GM21529 (cell line): ENCODE measurements around the gene MAST2.
"Not testable (repeated sequence)": the region's sequence is repeated elsewhere in the genome, so short reads cannot be mapped to it uniquely, and the experiment has no call there.

ENCODE experiments used
- ATAC-seq: cut with Tn5 transposase; IDR thresholded peaks from one replicate; pipeline ENCODE4 v1.9.1; 2021; ENCODE audit not compliant: unreplicated experiment

MAST2 gene

DNA sequence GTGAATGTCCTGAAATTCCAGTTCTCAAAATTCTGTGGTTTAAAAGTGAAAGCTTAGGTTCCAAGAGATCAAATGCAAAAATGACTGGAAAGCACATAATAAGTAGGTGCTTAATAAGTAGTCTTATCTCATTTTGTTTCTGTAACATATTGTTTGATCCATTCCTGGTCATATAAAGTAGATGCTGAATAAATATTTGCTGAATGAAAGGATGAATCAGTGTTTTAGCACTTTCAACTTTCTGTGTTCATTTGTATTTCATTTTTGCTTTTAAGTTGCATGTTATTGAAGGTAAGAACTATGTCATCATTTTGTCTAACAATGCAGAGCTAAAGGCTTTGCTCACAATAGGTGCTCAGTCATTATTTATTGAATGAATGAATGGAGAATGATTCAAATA is 6.3 kb downstream of the MAST2 start:
- ATAC-seq: no peak

DNA sequence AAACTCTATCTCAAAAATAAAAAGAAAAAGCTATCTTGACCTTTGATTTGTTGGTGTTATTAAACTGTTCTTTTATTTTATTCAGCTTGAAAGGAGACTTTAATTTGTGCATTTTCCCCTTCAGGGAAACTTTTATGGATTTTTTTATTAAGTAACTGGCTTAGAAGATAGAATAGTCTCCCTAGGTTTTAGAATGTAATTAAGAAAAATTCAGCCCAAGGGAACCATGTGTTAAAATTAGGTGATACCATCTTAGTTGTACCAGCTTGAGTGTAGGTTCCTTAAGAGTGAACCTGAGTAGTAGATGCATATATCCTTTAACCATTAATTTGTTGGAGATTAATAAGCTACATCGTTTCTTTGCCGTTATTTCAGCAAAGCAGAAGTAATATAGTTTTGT is 11.4 kb downstream of the MAST2 start:
- no peak for ATAC-seq

DNA sequence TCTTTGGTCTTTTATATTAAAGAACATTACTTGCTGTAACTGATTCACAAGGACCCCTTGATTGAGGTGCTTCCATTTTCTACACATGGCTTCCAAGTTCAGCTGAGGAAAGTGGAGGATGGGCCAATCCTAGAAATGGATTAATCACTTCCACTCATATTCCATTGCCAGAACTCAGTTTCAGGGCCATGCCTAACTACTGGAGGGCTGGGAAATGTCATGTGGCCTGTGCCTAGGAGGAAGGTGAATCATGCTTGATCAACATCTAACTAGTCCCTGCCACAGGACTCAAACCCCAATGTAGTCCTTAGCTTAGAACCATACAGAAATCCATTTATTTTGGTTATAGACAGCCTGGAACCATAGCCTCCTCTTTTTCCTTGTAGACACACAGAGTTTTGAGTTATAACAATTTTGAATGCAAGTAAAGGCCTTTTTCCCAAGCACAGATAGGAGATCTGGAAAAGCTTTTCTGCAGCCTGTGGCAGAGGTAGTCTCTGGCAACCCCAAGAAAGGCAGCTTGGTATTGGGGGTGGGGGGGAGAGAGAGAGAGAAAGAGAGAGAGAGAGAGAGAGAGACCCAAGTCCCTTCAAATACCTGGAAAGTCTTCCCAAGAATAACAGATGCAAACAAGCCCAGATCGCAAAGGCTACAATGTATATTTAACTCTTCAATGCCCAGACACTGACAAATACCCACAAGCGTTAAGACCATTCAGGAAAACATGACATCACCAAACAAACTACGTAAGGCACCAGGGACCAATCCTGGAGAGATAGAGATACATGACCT is 12.5 kb downstream of the MAST2 start:
- ATAC-seq: no peak

- ATAC-seq: no peak
Measured at GRCh38 chr1:45820173-45820572, 16.8 kb downstream of the MAST2 start.

GRCh38 chr1:45820788-45821187 is 17.4 kb downstream of the MAST2 start:
- no peak for ATAC-seq

DNA sequence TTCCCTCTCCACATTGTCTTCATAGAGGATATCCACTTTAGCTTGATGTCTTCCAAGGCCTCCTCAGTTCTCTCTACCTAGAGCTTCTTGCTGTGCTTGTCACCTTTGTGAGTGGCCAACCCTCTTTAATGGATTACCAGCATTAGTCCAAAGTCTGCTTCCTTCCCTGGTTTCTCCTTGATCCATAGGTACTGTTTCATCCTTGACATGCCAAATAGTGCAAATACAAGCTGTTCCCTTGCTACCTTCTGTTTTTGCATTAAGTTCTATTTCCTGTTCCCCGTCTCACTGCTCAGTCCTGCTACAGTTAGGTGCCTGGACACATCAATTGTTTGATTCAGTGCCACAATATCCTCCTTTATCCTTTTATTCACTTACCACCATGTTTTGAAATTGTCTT is 19.2 kb downstream of the MAST2 start:
- no peak for ATAC-seq

DNA sequence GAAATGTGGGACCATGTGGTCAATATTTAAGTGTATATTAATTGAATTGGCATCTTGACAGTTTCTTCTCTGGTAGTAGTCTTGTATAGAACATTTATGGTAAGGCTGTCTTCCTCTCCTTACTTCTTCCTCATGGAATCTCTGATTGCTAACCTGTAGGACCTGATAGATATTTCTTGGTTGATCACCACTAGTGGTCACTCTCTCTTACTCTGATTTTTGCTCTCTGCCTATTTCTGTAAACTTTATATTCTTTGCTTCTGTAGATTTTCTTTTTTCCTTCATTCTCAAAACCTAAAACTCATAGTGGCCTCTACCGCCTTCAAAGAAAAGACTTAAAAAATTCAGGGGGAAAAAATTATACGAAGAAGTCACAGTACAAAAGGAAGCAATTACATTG is 21.2 kb downstream of the MAST2 start:
- ATAC-seq: no peak

- ATAC-seq: no peak
Measured at GRCh38 chr1:45827256-45827655, 23.8 kb downstream of the MAST2 start.

DNA sequence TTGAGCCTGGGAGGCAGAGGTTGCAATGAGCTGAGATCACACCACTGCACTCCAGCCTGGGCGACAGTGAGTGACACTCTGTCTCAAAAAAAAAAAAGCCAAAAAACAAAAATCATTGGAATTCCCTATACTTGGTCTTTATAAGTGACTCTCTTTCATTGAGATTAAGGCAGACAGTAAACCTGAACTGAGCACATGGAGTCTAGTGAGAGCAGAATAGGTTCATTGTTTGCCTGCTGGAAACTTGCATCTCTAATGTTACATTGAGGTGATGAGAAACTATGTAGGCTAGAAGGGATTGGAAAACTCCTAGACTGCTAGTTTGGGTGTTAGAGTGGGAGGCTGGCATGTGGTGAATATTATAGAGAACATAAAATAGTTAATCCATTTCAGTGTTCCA is 25.4 kb downstream of the MAST2 start:
- no peak for ATAC-seq

DNA sequence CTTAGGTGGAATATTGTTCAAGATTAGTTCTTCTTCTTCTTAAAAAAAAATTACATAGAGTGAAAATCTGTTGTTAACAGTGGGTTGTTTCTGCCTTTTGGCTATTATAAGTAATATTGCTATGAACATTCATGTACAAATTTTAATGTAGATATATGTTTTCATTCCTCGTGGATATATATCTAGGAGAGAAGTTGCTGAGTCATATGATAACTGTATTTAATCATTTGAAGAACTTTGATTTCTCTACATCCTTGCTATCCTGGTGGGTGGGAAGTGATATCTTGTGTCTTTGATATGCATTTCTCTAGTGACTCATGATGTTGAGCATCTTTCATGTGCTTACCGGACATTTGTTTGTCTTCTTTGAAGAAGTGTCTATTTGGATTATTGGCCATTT is 29.9 kb downstream of the MAST2 start:
- no peak for ATAC-seq

DNA sequence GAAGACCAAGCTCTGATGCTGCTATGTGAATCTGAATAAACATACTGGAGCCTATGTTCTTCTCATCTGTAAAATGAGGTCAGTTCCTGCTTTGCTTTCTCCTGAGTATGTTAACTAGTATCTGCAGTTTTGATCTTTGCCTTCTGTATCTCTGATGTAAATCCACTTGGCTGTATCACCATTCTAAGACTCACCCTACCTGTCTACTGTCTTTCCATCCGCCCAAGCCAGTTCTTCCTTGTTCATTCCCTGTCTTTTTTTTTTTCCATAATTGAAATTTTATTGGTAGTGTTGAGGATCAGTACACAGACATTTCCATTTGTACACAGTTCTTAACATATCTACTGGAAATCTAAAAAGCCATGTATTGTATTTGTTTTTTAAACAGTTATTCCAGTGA is 31.3 kb downstream of the MAST2 start:
- no peak for ATAC-seq

- no peak for ATAC-seq
Measured at GRCh38 chr1:45836451-45836850, 33.0 kb downstream of the MAST2 start.

GRCh38 chr1:45836861-45837260 is 33.4 kb downstream of the MAST2 start:
- not testable (repeated sequence) for ATAC-seq

DNA sequence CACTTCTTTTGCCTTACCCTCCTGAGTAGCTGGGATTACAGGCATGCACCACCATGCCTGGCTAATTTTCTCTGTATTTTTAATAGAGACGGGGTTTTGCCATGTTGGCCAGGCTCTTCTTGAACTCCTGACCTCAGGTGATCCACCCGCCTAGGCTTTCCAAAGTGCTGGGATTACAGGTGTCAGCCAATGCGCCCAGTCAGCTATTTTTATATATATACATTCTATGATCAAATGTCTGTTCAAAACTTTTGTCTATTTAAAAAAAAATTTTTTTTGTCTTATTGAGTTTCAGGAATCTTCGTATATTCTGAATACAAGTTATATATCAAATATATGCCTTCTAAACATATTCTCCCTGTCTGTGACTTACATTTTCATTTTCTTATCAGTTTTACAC is 34.9 kb downstream of the MAST2 start:
- ATAC-seq: not testable (repeated sequence)

- peak; percentile 54 for ATAC-seq
Measured at GRCh38 chr1:45840704-45841103, 37.3 kb downstream of the MAST2 start.

GRCh38 chr1:45842786-45843185 is 39.4 kb downstream of the MAST2 start:
- no peak for ATAC-seq

- no peak for ATAC-seq
Measured at GRCh38 chr1:45843474-45843905, 40.1 kb downstream of the MAST2 start.

DNA sequence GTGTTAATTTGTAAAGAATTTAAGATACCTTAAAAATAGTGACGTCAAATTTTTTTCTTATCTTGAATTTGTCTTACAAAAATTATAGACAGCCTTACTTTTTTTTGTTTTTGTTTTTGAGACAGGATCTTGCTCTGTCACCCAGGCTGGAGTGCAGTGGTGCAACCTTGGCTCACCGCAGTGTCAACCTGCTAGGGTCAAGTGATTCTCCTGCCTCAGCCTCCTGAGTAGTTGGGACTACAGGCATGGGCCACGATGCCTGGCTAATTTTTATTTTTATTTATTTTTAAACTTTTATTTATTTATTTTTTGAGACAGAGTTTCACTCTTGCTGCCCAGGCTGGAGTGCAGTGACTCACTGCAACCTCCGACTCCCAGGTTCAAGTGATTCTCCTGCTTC is 40.6 kb downstream of the MAST2 start:
- ATAC-seq: not testable (repeated sequence)

GRCh38 chr1:45846931-45847330 is 43.5 kb downstream of the MAST2 start:
- no peak for ATAC-seq

DNA sequence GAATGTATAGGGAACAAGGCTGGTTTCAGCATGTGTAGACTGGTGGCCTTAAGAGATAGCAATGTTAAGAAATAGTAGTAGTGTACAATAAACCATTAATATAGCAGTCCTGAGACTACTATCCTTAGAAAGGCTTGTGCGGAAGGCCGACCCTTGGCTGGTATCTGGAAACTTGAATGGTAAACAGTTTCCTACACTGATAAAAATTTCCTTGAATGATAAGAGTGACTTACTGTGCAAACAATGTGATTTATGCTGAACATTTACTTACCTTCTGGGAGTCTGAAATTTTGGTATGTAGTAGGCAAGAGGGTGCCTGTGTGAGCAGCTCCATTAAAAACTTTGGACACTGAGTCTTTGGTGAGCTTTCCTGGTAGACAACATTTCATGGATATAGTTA is 44.7 kb downstream of the MAST2 start:
- no peak for ATAC-seq

DNA sequence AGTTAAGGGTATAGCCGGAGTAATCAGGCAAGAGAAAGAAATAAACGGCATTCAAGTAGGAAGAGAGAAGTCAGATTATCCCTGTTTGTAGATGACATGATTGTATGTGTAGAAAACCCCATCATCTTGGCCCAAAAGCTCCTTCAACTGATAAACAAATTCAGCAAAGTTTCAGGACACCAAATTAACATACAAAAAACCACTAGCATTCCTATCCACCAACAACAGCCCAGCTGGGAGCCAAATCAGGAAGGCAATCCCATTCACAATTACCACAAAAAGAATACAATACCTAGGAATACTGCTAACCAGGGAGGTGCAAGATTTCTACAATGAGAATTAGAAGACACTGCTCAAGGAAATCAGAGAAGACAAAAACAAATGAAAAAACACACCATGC is 45.3 kb downstream of the MAST2 start:
- ATAC-seq: no peak

DNA sequence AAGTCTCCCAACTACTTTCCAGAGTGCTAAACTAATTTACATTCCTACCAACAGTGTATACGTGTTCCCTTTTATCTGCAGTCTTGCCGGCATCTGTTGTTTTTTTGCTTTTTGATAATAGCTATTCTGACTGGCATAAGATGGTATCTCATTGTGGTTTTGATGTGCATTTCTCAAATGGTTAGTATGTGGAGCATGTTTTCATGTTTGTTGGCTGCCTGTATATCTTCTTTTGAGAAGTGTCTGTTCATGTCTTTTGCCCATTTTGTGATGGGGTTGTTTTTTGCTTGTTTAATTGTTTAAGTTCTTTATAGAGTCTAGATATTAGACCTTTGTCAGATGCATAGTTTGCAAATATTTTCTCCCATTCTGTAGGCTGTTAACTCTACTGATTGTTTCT is 46.6 kb downstream of the MAST2 start:
- no peak for ATAC-seq

DNA sequence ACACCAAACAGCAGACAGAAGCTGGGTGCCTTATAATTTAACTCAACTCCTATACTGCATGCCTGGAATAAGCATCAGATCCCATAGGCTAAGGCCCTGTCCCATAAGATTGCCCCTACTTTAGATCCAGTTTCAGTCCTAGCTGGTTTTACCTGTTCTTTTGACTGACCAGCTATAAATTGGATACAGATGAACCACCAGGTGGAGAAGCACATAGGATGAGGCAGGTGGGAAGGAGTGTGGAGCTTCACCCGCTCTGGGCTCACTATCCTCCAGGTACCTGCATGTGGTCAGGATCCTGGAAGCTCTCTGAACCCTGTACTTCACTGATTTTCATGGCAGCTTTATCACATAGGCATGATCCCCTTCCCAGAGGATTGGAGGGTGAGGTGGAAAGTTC is 51.3 kb downstream of the MAST2 start:
- no peak for ATAC-seq
